HCT116 (cell line): ENCODE results near the gene SPATA25. TPM values are rescaled to one million over a fixed set of nuclear protein-coding genes. Genes with fewer than 3 reads are reported as not detected.

Experiments
- ATAC-seq: fragments of 200-7000 bp; cut with Tn5 transposase; 2 replicates; pipeline ENCODE4 v1.9.1; 2020; ENCODE audit warnings: mild to moderate bottlenecking, moderate library complexity
- BruUV-seq: library from RNA; stranded (reverse); fragments of 400-500 nt; replicated peaks from 2 replicates; lab custom pipeline; 2021; lab: Mats Ljungman, UMichigan
- CTCF ChIA-PET: fragments of 300-600 bp; sonication (Branson Sonifier 250); formaldehyde crosslinking; loops from one replicate; lab custom pipeline; 2021; ENCODE audit warnings: antibody characterized with exemption; lab: Charles Lee
- POLR2A ChIA-PET: fragments of 300-600, 350-600 bp; sonication (Branson Sonifier 250); formaldehyde crosslinking; loops from one replicate; lab custom pipeline; 2021; ENCODE audit warnings: antibody characterized with exemption; lab: Charles Lee
- RAD21 ChIA-PET, 2 experiments: fragments of 300-600 bp; sonication (Branson Sonifier 250); formaldehyde crosslinking; loops; one replicate each; lab custom pipeline; 2023; ENCODE audit warnings: low total read pairs in 2 of 2; ENCODE audit not compliant: uncharacterized antibody in 2 of 2, unreplicated experiment in 2 of 2, low non-redundant PET in 1 of 2; lab: Charles Lee
- DNase-seq: peaks from one replicate; pipeline ENCODE4 v3.0.0-alpha.2; 2010; ENCODE audit warnings: low read depth, low spot score
- H2AFZ ChIP-seq: fragments of 200-600 bp; shearing (Covaris generic), sonication (generic); 2 replicates; pipeline ENCODE4 v1.6.1; 2017; ENCODE audit warnings: low read depth, mixed run types, mixed read lengths, antibody characterized with exemption, low read length; ENCODE audit not compliant: poor library complexity, severe bottlenecking
- H3K27ac ChIP-seq: 2 replicates; pipeline ENCODE4 v1.5.1; 2012; ENCODE audit warnings: low read depth, low read length
- H3K27me3 ChIP-seq: fragments of 200-600 bp; sonication (generic); 2 replicates; pipeline ENCODE4 v1.6.1; 2016; ENCODE audit warnings: mixed run types, low read length, mixed read lengths; ENCODE audit not compliant: insufficient read depth
- H3K36me3 ChIP-seq, 2 experiments: fragments of 200-500 bp in 1 of 2; fragments of 200-600 bp in 1 of 2; sonication (Bioruptor generic) in 1 of 2; sonication (generic) in 1 of 2; 2 replicates each; pipeline versions ENCODE4 v1.5.1 to v1.6.1; 2014 to 2016; ENCODE audit warnings: low read length in 2 of 2, inconsistent platforms in 1 of 2, mixed read lengths in 1 of 2, mixed run types in 1 of 2; ENCODE audit not compliant: insufficient read depth in 2 of 2, control insufficient read depth in 1 of 2
- H3K4me1 ChIP-seq, 2 experiments: fragments of 200-600 bp in 1 of 2; sonication (generic) in 1 of 2; 2 replicates each; pipeline versions ENCODE4 v1.5.1 to v1.6.1; 2012 to 2017; ENCODE audit warnings: low read length in 2 of 2, inconsistent platforms in 1 of 2, mild to moderate bottlenecking in 1 of 2, mixed read lengths in 1 of 2, mixed run types in 1 of 2, moderate library complexity in 1 of 2; ENCODE audit not compliant: insufficient read depth in 2 of 2, control insufficient read depth in 1 of 2
- H3K4me2 ChIP-seq: fragments of 200-600 bp; sonication (generic); 2 replicates; pipeline ENCODE4 v1.6.1; 2017; ENCODE audit warnings: mixed run types, low read length, mixed read lengths
- H3K4me3 ChIP-seq, 2 experiments: fragments of 200-600 bp in 1 of 2; sonication (generic) in 1 of 2; replicated peaks in 1 of 2; 2 replicates each; pipeline ENCODE4 v1.5.1; 2011 to 2016; ENCODE audit warnings: low read length in 2 of 2, control low read depth in 1 of 2, low read depth in 1 of 2, mild to moderate bottlenecking in 1 of 2, mixed read lengths in 1 of 2, mixed run types in 1 of 2
- H3K79me2 ChIP-seq: fragments of 200-600 bp; sonication (generic); 2 replicates; pipeline ENCODE4 v1.6.1; 2017; ENCODE audit warnings: mild to moderate bottlenecking, mixed run types, low read length, moderate library complexity, mixed read lengths; ENCODE audit not compliant: insufficient read depth
- H3K9ac ChIP-seq: fragments of 200-600 bp; sonication (generic); 2 replicates; pipeline ENCODE4 v1.6.1; 2016; ENCODE audit warnings: low read length, mixed read lengths
- H3K9me2 ChIP-seq: fragments of 200-600 bp; sonication (generic), shearing (Covaris generic); 2 replicates; pipeline ENCODE4 v1.6.1; 2017; ENCODE audit warnings: mixed run types, mild to moderate bottlenecking, moderate library complexity; ENCODE audit not compliant: insufficient read depth
- H3K9me3 ChIP-seq, 2 experiments: fragments of 200-500 bp in 1 of 2; fragments of 200-600 bp in 1 of 2; sonication (Bioruptor generic) in 1 of 2; sonication (generic) in 1 of 2; 2 replicates each; pipeline ENCODE4 v1.6.1; 2014 to 2017; ENCODE audit warnings: low read length in 2 of 2, mixed read lengths in 2 of 2, inconsistent platforms in 1 of 2, low read depth in 1 of 2, mild to moderate bottlenecking in 1 of 2, mixed run types in 1 of 2, moderate library complexity in 1 of 2; ENCODE audit not compliant: control insufficient read depth in 1 of 2, insufficient read depth in 1 of 2
- H4K20me1 ChIP-seq: fragments of 200-600 bp; sonication (generic), shearing (Covaris generic); 2 replicates; pipeline ENCODE4 v1.6.1; 2017; ENCODE audit warnings: mixed run types, mild to moderate bottlenecking, moderate library complexity; ENCODE audit not compliant: insufficient read depth
- CEBPB ChIP-seq: IDR thresholded peaks from 2 replicates; pipeline ENCODE4 v1.6.1; 2012; ENCODE audit warnings: low read depth
- CTCF ChIP-seq, 3 experiments: fragments of 200-600 bp in 1 of 3; sonication (generic) in 1 of 3; IDR thresholded peaks in 2 of 3; conservative IDR thresholded peaks in 1 of 3; 2 replicates each; pipeline ENCODE4 v1.5.1; 2012 to 2017; ENCODE audit warnings: low read depth in 2 of 3, low read length in 2 of 3, antibody characterized with exemption in 1 of 3, borderline replicate concordance in 1 of 3, control low read depth in 1 of 3, mild to moderate bottlenecking in 1 of 3, mixed read lengths in 1 of 3, mixed run types in 1 of 3, moderate library complexity in 1 of 3; ENCODE audit not compliant: insufficient read depth in 1 of 3
- EGR1 ChIP-seq: IDR thresholded peaks from 2 replicates; pipeline ENCODE4 v1.6.1; 2012; ENCODE audit warnings: low read depth
- EZH2 ChIP-seq: fragments of 200-600 bp; sonication (generic); IDR thresholded peaks from 2 replicates; pipeline ENCODE4 v1.6.1; 2017; ENCODE audit warnings: antibody characterized with exemption, mixed run types
- JUND ChIP-seq: IDR thresholded peaks from 2 replicates; pipeline ENCODE4 v1.6.1; 2012
- MAX ChIP-seq: IDR thresholded peaks from 2 replicates; pipeline ENCODE4 v1.6.1; 2012
- POLR2AphosphoS5 ChIP-seq: IDR thresholded peaks from 2 replicates; pipeline ENCODE4 v1.6.1; 2011; ENCODE audit warnings: mild to moderate bottlenecking, low read depth, low read length, moderate library complexity
- RAD21 ChIP-seq: IDR thresholded peaks from 2 replicates; pipeline ENCODE4 v1.6.1; 2012; ENCODE audit warnings: low read depth, mild to moderate bottlenecking
- TCF7L2 ChIP-seq: IDR thresholded peaks from 2 replicates; pipeline ENCODE4 v1.7.0; 2011; ENCODE audit warnings: borderline replicate concordance, inconsistent platforms; ENCODE audit not compliant: insufficient read depth, insufficient read length; ENCODE audit errors: extremely low read depth
- ZFX ChIP-seq: fragments of 450-650 bp; IDR thresholded peaks from 2 replicates; pipeline ENCODE4 v1.6.1; 2017
- intact Hi-C: fragments of 100-400 bp; cut with micrococcal nuclease; formaldehyde crosslinking; loops from 2 replicates; pipeline ENCODE4 v1.10.0; 2022
- total RNA-seq: library from RNA; stranded (reverse); gene quantifications from one replicate; pipeline ENCODE4 v1.2.1, GENCODE V29; 2021; ENCODE audit not compliant: unreplicated experiment
- TF ChIP-seq, protein P1 (sequence below): IDR thresholded peaks from 2 replicates; pipeline ENCODE4 v1.6.1; 2012
- TF ChIP-seq, protein P2 (sequence below): IDR thresholded peaks from 2 replicates; pipeline ENCODE4 v1.6.1; 2012; ENCODE audit warnings: low read depth

Gene SPATA25
- total RNA-seq, 1 experiment from 2014 or later = 0.42 TPM

DNA sequence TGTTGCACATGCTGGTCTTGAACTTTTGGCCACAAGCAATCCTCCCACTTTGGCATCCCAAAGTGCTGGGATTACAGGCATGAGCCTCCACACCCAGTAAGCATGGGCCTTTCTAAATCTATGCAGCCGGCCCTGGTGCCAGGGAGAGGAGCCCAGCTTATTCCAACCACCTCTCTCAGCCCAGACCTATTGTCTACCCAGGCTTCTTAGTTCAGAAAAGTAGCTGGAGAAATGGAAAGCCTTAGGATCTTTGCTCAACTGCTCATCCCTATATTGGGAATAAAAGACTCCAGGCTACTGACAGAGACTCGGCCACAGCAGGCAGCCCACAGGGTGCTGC lies 39.3 kb upstream of the SPATA25 start:
- H4K20me1 ChIP-seq = no peaks in the 10 kb centered on the region
- H3K27me3 ChIP-seq = no peaks in the 10 kb centered on the region
- H2AFZ ChIP-seq = no peak overlapping the region
- H3K4me1 ChIP-seq = no peaks in the 10 kb centered on the region
- H3K27ac ChIP-seq = no peak overlapping the region
- no peak overlapping the region for H3K4me3 ChIP-seq
- H3K9me3 ChIP-seq = no peaks in the 10 kb centered on the region
- ATAC-seq (no peak), DNase-seq (no peak)
- H3K36me3 ChIP-seq = no peaks in the 10 kb centered on the region
- POLR2A ChIA-PET = interaction anchor here (1.0 kb wide), 1 partner anchor 11 kb away, joined by 3 read pairs; no protein-coding TSS in a partner anchor
- TF ChIP-seq TCF7L2 = no peak
- H3K79me2 ChIP-seq = no peaks in the 10 kb centered on the region
- intact Hi-C loops = no loop called here
- H3K9me2 ChIP-seq = no peaks in the 10 kb centered on the region
- RAD21 ChIA-PET = no interaction called here
- BruUV-seq = no TSS peak
- H3K9ac ChIP-seq = no peak overlapping the region
- no peak overlapping the region for H3K4me2 ChIP-seq
- CTCF ChIA-PET = no interaction called here

DNA sequence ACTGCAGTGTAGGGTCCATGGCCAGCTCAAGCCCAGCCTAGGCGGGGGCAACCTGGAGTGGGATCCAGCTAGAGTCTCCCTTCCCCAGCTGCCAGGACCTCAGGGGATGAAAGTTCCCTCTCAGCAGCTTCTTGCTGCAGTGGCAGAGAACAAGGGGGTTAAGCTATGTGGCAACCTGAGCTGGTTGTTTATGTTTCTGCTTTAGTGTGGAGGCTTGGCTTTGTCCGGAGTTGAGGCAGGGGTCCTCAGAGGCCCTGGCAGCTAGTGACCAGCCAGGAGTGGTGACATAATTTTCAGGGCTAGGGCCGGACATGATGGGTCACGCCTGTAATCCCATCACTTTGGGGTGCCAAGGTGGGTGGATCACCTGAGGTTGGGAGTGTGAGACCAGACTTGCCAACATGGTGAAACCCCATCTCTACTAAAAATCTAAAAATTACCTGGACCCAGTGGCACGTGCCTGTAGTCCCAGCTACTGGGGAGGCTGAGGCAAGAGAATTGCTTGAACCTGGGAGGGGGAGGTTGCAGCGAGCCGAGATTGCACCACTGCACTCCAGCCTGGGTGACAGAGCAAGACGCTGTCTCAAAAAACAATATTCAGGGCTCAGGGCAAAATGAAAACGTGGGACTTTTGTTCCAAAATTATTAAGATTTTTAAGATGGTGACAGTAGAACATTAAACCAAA lies 38.5 kb upstream of the SPATA25 start:
- Histone ChIP-seq H3K9me2 (no peaks in the 10 kb centered on the region), H2AFZ (no peak overlapping the region), H3K4me1 (no peaks in the 10 kb centered on the region), H3K4me2 (no peak overlapping the region), H3K9ac (no peak overlapping the region), H3K4me3 (no peak overlapping the region), H3K9me3 (no peaks in the 10 kb centered on the region), H3K27ac (no peak overlapping the region), H4K20me1 (no peaks in the 10 kb centered on the region), H3K36me3 (no peaks in the 10 kb centered on the region), H3K27me3 (no peaks in the 10 kb centered on the region), H3K79me2 (no peaks in the 10 kb centered on the region)
- DNase-seq (no peak), ATAC-seq (no peak)
- intact Hi-C loops = no loop called here
- BruUV-seq = no TSS peak
- no peak for TF ChIP-seq EZH2
- no peak for TF ChIP-seq ZFX
- no peak for TF ChIP-seq RAD21
- no peak for TF ChIP-seq POLR2AphosphoS5
- TF ChIP-seq, protein P1, sequence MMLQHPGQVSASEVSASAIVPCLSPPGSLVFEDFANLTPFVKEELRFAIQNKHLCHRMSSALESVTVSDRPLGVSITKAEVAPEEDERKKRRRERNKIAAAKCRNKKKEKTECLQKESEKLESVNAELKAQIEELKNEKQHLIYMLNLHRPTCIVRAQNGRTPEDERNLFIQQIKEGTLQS = no peak
- TF ChIP-seq JUND = no peak
- no peak for TF ChIP-seq CEBPB
- no peak for TF ChIP-seq TCF7L2
- TF ChIP-seq MAX = no peak
- TF ChIP-seq, protein P2, sequence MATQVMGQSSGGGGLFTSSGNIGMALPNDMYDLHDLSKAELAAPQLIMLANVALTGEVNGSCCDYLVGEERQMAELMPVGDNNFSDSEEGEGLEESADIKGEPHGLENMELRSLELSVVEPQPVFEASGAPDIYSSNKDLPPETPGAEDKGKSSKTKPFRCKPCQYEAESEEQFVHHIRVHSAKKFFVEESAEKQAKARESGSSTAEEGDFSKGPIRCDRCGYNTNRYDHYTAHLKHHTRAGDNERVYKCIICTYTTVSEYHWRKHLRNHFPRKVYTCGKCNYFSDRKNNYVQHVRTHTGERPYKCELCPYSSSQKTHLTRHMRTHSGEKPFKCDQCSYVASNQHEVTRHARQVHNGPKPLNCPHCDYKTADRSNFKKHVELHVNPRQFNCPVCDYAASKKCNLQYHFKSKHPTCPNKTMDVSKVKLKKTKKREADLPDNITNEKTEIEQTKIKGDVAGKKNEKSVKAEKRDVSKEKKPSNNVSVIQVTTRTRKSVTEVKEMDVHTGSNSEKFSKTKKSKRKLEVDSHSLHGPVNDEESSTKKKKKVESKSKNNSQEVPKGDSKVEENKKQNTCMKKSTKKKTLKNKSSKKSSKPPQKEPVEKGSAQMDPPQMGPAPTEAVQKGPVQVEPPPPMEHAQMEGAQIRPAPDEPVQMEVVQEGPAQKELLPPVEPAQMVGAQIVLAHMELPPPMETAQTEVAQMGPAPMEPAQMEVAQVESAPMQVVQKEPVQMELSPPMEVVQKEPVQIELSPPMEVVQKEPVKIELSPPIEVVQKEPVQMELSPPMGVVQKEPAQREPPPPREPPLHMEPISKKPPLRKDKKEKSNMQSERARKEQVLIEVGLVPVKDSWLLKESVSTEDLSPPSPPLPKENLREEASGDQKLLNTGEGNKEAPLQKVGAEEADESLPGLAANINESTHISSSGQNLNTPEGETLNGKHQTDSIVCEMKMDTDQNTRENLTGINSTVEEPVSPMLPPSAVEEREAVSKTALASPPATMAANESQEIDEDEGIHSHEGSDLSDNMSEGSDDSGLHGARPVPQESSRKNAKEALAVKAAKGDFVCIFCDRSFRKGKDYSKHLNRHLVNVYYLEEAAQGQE = no peak
- TF ChIP-seq EGR1 = no peak
- TF ChIP-seq CTCF (IDR thresholded peaks at IDR 0.05 in 2 of 3, conservative IDR thresholded peaks at IDR 0.05 in 1 of 3; ENCODE audit: borderline replicate concordance in 1 of 3, insufficient read depth in 1 of 3, low read depth in 2 of 3, low read length in 2 of 3) = no peak
- ChIA-PET POLR2A (interaction anchor here (2.6 kb wide), 1 partner anchor 8 kb away, joined by 15 read pairs; the partner anchor contains the start of gene PCIF1), CTCF (no interaction called here), RAD21 (no interaction called here)
